Tibial artery (tissue), 4 donors: ENCODE measurements around the gene KNDC1.
"Not testable (repeated sequence)": the region's sequence is repeated elsewhere in the genome, so short reads cannot be mapped to it uniquely, and the experiment has no call there.

Experiments used
- DNase-seq, 2 donors: peaks; one replicate each; pipeline ENCODE4 v3.0.0-alpha.2; 2019
- H3K27ac ChIP-seq, 2 donors: fragments of 200-600 bp; sonication (generic) in 1 of 2; 1 replicate in 1 of 2; 2 replicates in 1 of 2; pipeline ENCODE4 v1.5.1; 2018 to 2019; ENCODE audit warnings: mild to moderate bottlenecking in 1 of 2
- H3K27me3 ChIP-seq, 2 donors: fragments of 200-600 bp; sonication (generic) in 1 of 2; one replicate each; pipeline versions ENCODE4 v1.5.1 to v1.6.0; 2016 to 2019
- H3K36me3 ChIP-seq, 3 donors: fragments of 200-600 bp; sonication (generic) in 2 of 3; one replicate each; pipeline ENCODE4 v1.5.1; 2016 to 2019; ENCODE audit warnings: mild to moderate bottlenecking in 2 of 3
- H3K4me1 ChIP-seq, 4 donors: fragments of 200-600 bp; sonication (generic) in 2 of 4; 1 replicate in 3 of 4; 2 replicates in 1 of 4; pipeline ENCODE4 v1.5.1; 2016 to 2019
- H3K4me3 ChIP-seq, 2 donors: fragments of 200-600 bp; sonication (generic) in 1 of 2; 1 replicate in 1 of 2; 2 replicates in 1 of 2; pipeline ENCODE4 v1.5.1; 2018 to 2019; ENCODE audit warnings: mild to moderate bottlenecking in 2 of 2
- H3K9me3 ChIP-seq, 3 donors: fragments of 200-600 bp; sonication (generic) in 1 of 3; one replicate each; pipeline ENCODE4 v1.5.1; 2016 to 2019
- intact Hi-C: fragments of 100-400 bp; cut with DNase I; formaldehyde crosslinking; loops from one replicate; pipeline ENCODE4 v1.15.0; 2023; ENCODE audit warnings: low total_unique reads
- TF ChIP-seq, protein P1 (sequence below), 2 experiments: fragments of 200-600 bp in 1 of 2; fragments of 450-650 bp in 1 of 2; IDR thresholded peaks; one replicate each; pipeline ENCODE4 v1.5.1; 2017 to 2019; ENCODE audit warnings: antibody characterized with exemption in 2 of 2, mild to moderate bottlenecking in 1 of 2, moderate library complexity in 1 of 2

Gene KNDC1

DNA sequence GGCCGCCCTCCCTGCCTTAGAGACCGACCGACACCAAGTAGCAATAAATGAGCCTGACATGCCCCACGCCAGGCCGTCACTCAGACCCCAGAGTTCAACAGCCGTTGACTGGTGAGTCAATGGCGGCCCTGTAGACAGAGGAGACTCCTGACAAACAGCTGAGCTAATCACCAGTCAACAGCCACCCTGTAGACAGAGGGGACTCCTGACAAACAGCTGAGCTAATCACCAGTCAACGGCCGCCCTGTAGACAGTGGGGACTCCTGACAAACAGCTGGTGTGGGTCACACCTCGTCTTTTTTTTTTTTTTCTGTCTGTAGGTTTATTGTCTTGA, 16.9 kb upstream of the KNDC1 start:
- H3K27ac ChIP-seq = no peak overlapping the region
- peaks cover 0 to 75% of the 10 kb centered on the region in 2 donors for H3K27me3 ChIP-seq
- no peaks in the 10 kb centered on the region for H3K36me3 ChIP-seq
- H3K4me1 ChIP-seq = no peaks in the 10 kb centered on the region
- peak in 1 of 2 donors; percentile 11 for DNase-seq
- TF ChIP-seq, protein P1, sequence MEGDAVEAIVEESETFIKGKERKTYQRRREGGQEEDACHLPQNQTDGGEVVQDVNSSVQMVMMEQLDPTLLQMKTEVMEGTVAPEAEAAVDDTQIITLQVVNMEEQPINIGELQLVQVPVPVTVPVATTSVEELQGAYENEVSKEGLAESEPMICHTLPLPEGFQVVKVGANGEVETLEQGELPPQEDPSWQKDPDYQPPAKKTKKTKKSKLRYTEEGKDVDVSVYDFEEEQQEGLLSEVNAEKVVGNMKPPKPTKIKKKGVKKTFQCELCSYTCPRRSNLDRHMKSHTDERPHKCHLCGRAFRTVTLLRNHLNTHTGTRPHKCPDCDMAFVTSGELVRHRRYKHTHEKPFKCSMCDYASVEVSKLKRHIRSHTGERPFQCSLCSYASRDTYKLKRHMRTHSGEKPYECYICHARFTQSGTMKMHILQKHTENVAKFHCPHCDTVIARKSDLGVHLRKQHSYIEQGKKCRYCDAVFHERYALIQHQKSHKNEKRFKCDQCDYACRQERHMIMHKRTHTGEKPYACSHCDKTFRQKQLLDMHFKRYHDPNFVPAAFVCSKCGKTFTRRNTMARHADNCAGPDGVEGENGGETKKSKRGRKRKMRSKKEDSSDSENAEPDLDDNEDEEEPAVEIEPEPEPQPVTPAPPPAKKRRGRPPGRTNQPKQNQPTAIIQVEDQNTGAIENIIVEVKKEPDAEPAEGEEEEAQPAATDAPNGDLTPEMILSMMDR (IDR thresholded peaks at IDR 0.05) = no peak
- H3K4me3 ChIP-seq = no peak overlapping the region
- peaks cover 0 to 10% (median 8%) of the 10 kb centered on the region in 3 donors for H3K9me3 ChIP-seq
- intact Hi-C loops = no loop called here

DNA sequence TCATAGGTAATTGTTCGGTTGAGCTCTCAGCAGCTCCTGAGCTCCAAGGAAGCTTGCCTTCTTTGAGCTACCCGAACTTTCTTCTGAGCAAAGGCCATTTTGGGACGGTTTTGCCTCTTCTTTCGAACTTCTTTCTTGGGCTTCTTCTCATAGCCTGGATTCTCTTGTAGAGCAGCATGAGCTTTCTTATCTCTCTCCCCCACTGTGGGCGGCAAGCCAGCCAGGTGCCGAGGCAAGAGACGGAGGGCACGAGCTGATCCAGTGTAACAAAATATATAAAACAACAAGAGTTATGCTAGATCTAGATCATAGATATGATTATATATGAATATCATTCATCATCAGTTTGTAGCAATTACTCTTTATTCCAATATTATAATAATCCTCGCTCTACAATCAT, 16.5 kb upstream of the KNDC1 start:
- intact Hi-C loops = no loop called here
- no peak overlapping the region for H3K27ac ChIP-seq

DNA sequence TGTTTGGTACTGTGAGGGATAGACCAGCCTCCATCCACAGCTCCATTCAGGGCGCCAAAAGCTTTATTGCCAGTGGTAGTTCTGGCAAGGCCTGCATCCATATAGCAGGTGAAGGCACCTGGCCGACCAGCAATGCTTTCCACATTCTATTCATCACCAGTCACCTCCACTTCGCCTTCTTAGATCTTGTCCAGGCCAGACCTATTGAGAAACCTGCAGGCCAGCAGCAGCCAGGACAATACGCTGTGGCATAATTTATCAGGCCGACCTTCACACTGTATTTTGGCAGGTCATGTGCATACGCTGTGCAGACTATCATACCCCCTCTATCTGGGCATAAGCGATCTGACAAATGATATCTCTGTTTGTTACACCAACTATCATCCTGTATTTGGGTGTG, 15.2 kb upstream of the KNDC1 start:
- no peak overlapping the region for H3K4me3 ChIP-seq
- H3K36me3 ChIP-seq = no peaks in the 10 kb centered on the region
- no peak for DNase-seq
- H3K27me3 ChIP-seq = peaks cover 0 to 71% of the 10 kb centered on the region in 2 donors
- peaks cover 0 to 10% (median 8%) of the 10 kb centered on the region in 3 donors for H3K9me3 ChIP-seq
- intact Hi-C loops = no loop called here
- H3K4me1 ChIP-seq = no peaks in the 10 kb centered on the region
- TF ChIP-seq, protein P1 (IDR thresholded peaks at IDR 0.05) = no peak
- no peak overlapping the region for H3K27ac ChIP-seq

More for the DNA sequence above, 16.5 kb upstream of the KNDC1 start:
- no peak overlapping the region for H3K4me3 ChIP-seq
- H3K27me3 ChIP-seq = peaks cover 0 to 76% of the 10 kb centered on the region in 2 donors
- H3K4me1 ChIP-seq = no peaks in the 10 kb centered on the region
- H3K36me3 ChIP-seq = no peaks in the 10 kb centered on the region
- peak; percentile 11 to 41 for DNase-seq
- TF ChIP-seq, protein P1 (IDR thresholded peaks at IDR 0.05) = no peak
- H3K9me3 ChIP-seq = peaks cover 0 to 10% (median 8%) of the 10 kb centered on the region in 3 donors

DNA sequence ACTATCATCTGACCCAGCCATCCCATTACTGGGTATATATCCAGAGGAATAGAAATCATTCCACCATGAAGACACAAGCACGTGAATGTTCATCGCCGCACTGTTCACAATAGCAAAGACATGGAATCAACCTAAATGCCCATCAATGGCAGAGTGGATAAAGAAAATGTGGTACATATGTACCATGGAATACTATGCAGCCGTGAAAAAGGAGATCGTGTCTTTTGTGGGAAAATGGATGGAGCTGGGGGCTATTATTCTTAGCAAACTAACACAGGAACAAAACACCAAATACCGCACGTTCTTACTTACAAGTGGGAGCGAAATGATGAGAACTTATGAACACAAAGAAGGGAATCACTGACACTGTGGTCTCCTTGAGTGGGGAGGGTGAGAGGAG, 9.8 kb upstream of the KNDC1 start:
- H3K4me3 ChIP-seq = no peak overlapping the region
- TF ChIP-seq, protein P1 (IDR thresholded peaks at IDR 0.05) = no peak
- intact Hi-C loops = no loop called here
- peaks cover 0 to 37% of the 10 kb centered on the region in 2 donors for H3K27me3 ChIP-seq
- peaks cover 0 to 10% (median 8%) of the 10 kb centered on the region in 3 donors for H3K9me3 ChIP-seq
- no peak for DNase-seq
- no peak overlapping the region for H3K27ac ChIP-seq
- H3K4me1 ChIP-seq = no peaks in the 10 kb centered on the region
- no peaks in the 10 kb centered on the region for H3K36me3 ChIP-seq

DNA sequence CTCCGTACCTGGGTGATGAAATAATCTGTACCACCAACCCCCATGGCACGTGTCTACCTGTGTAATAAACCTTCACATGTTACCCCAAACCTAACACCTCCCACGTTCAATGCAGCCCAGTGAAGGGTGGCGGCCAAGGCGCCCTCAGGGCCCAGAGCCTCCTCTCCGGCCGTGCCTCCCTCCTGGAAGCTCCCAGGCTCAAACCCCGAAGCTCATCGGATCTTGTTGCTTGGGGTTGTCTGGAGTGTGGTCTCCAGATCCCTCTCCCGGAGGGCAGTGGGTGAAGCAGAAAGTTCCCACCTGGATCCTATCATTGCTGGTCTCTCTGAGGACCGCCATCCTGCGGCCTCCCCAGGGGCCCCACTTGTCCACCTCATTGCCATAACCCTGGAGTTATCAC, 9.4 kb upstream of the KNDC1 start:
- TF ChIP-seq, protein P1 (IDR thresholded peaks at IDR 0.05) = no peak
- intact Hi-C loops = no loop called here
- no peak overlapping the region for H3K27ac ChIP-seq

DNA sequence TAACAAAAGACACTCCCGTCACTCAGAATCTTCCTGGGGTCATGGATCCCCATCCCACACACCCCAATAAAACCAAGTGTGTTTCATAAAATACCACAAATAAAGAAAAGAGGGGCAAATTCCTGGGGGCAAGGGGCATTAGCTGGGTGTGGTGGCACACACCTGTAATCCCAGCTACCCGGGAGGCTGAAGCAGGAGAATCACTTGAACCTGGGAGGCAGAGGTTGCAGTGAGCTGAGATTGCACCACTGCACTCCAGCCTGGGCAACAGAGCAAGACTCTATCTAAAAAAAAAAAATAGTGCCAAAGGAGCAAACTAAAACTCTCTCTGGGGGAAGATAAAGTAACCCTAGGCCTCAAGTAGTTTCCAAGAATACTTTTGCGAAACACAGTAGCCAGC, 8.9 kb upstream of the KNDC1 start:
- H3K4me3 ChIP-seq, H3K9me3 ChIP-seq, H3K36me3 ChIP-seq, H3K4me1 ChIP-seq, H3K27ac ChIP-seq, intact Hi-C loops, DNase-seq: not testable (repeated sequence)
- peaks cover 0 to 29% of the 10 kb centered on the region in 2 donors for H3K27me3 ChIP-seq

More for the DNA sequence above, 9.4 kb upstream of the KNDC1 start:
- Histone ChIP-seq H3K36me3 (no peaks in the 10 kb centered on the region), H3K4me3 (no peak overlapping the region), H3K4me1 (no peaks in the 10 kb centered on the region), H3K27me3 (peaks cover 0 to 33% of the 10 kb centered on the region in 2 donors), H3K9me3 (peaks cover 0 to 10% (median 8%) of the 10 kb centered on the region in 3 donors)
- no peak for DNase-seq
